GM12873 (cell line): ENCODE data around the gene OLA1.

Experiments used
- TF ChIP-seq, protein P1 (sequence below): IDR thresholded peaks from 2 replicates; pipeline ENCODE4 v1.5.1; 2012; ENCODE audit warnings: low read depth, mild to moderate bottlenecking, moderate library complexity, low read length, control low read depth; ENCODE audit not compliant: insufficient read depth; ENCODE audit errors: missing control alignments

OLA1 gene

DNA sequence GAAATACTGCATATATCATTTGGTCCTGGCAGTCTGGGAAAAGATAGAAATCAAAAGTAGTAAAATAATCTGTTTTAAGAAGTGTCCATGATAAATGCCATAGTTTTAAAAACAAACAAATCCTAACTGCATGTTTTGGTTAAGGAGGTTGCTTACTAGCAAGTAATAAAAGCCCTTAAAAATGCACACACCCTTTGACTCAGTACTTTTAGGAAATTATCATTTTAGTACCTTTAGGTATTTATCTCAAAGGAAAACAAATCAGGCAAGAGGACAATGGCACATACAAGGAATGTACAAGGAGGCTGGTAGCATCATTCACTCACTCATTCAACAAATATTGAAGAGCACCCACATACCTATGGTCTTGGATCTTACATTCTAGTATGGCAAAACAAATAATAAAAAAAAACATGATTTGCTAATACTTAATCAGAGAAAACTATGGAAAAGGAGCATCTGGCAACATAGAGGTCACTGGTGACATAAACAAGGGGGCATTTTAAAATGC is 67.6 kb downstream of the OLA1 start:
- TF ChIP-seq, protein P1, sequence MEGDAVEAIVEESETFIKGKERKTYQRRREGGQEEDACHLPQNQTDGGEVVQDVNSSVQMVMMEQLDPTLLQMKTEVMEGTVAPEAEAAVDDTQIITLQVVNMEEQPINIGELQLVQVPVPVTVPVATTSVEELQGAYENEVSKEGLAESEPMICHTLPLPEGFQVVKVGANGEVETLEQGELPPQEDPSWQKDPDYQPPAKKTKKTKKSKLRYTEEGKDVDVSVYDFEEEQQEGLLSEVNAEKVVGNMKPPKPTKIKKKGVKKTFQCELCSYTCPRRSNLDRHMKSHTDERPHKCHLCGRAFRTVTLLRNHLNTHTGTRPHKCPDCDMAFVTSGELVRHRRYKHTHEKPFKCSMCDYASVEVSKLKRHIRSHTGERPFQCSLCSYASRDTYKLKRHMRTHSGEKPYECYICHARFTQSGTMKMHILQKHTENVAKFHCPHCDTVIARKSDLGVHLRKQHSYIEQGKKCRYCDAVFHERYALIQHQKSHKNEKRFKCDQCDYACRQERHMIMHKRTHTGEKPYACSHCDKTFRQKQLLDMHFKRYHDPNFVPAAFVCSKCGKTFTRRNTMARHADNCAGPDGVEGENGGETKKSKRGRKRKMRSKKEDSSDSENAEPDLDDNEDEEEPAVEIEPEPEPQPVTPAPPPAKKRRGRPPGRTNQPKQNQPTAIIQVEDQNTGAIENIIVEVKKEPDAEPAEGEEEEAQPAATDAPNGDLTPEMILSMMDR, result no peak

DNA sequence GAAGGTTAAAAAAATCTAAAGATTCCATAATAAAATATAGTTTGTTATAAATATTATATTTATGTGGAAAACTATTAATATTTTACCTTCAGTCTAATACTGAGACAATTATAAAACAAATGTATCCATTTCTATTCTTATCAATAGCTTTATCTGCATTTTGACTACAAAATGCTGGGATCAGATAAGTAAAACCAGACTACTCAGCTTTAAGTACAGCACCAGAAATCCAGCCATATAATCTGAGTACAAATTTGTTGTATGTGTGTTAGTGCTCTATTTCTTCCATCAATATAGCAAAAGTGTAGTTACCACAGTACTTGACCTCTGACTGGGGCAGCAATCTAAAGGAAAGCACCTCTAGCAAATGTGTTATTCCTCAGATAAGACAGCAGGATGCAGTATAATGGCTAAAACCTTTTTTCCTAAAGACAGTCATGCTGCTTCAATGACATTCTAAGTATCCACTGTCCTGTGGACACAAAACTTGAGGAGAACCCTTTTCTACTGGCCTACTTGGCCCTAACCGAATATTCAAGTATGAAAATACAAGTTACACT is 68.1 kb downstream of the OLA1 start:
- TF ChIP-seq, protein P1, result no peak

DNA sequence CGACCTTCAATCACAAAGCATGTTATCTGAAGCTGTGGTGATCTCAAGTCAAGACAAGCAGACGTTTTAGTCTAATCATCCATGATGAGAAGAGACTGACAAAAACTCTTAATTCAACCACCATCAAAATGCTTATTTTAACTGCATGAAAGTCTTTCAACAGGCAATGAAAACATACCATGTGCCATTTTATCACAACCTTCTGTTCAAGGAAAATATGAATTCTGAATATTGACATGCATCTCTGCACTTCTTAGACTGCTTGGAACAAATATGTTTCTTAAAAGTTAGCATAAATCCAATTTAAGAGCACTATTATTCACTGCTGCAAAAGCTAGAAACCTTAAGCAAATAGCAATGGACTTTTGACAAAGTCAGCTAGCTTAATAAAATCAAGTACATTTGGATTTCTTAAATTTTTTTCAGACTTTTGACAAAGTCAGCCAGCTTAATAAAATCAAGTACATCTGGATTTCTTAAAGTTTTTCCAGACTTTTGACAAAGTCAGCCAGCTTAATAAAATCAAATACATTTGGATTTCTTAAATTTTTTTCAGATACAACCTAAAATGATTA is 70.9 kb downstream of the OLA1 start:
- TF ChIP-seq, protein P1, result no peak

DNA sequence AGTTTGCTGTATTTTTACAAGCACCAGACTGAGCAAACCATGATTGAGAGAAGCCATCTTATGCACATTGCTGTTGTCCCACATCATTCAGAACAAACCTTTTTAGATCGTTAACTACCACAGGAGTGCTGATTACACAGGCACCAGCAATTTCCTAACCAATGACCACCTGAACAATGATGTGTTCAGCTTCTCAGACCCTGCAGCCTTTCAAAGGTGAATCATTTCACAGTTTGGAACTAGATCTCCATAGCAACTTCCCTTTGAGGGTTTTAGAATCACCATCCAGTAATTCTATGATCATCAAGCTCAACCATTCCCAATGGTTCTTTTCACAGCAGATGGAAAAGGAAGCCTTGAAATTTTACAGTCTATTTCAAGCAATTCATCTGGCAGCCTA is 71.4 kb downstream of the OLA1 start:
- TF ChIP-seq, protein P1, result no peak

DNA sequence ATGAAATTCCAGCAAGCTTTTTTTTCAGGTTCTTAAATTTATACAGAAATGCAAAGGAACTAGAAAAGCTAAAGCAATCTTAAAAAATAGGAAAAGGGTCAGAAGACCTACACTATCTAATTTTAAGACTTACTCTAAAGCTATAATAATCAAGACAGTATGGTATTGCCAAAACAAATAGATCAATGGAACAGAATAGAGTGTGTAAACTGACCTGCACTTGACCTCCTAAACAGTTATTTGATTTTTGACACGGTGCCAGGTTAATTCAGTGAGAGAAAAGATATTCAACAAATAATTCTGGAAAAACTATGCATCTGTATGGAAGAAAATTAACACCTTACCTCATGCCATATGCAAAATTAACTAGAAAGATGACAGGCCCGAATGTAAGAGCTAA is 73.6 kb downstream of the OLA1 start:
- TF ChIP-seq, protein P1, result no peak

DNA sequence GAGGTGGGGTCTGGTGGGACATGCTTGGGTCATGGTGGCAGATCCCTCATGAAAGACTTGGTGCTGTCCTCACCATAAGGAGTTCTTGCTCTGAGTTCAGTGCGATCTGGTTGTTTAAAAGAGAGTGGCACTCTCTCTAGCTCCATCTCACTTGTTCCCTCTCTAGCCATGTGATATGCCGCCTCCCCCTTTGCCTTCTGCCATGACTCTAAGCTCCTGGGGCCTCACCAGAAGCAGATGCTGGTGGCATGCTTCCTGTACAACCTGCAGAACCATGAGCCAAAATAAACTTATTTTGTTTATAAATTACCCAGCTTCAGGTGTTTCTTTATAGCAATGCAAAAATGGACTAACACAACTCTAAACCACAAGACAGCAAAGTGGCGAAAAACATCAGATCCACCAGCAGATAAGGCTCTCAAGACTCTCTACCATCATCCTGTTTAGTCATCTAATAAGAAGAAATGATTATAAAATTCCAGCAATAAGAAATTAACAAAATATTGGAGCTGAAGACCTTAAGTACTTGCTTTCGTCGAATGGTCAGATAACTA is 75.5 kb downstream of the OLA1 start:
- TF ChIP-seq, protein P1, result no peak

DNA sequence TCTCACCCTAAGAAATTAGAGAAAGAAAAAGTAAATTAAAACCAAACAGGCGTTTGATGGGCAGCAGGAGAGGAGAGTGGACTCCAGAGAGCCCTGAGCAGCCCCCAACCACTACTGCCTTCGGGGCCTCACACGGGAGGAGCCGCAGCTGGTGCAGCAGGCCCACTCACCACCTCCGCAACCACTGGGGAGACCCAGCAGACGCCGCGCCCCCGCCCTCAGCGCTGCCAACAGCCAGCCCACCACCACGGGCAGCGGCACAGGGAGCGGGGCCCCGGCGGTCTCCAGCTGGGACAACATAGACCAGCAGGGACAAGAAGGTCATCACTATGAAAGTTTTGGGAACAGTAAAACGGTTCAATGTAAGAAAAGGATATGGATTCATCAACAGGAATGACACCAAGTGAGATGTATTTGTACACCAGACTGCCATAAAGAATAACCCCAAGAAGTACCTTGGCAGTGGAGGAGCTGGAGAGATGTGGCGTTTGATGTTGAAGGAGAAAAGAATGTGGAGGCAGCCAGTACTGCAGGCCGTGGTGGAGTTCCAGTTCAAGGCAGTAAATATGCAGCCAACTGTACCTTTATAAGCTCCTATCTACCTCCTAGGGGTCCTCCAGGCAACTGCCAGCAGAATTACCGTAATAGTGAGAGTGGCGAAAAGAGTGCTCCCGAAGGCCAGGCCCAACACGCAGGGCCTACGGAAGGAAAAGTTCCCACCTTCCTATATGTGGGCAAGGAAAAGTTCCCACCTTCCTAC is 76.5 kb downstream of the OLA1 start:
- TF ChIP-seq, protein P1, result no peak
